Lung (tissue), 12 donors: ENCODE measurements around the gene KIAA1958. TPM values are rescaled to one million over a fixed set of nuclear protein-coding genes. Genes with fewer than 3 reads are reported as not detected.

Experiments
- ATAC-seq: fragments of 200-7000 bp; cut with Tn5 transposase; one replicate; pipeline ENCODE4 v1.9.1; 2020; ENCODE audit warnings: moderate number of reproducible peaks; ENCODE audit not compliant: insufficient read depth, low FRiP score
- DNase-seq, 3 donors: peaks; one replicate each; pipeline ENCODE4 v3.0.0-alpha.2; 2013 to 2017
- H3K27ac ChIP-seq, 2 donors: one replicate each; pipeline ENCODE4 v1.5.1; 2013; ENCODE audit warnings: mild to moderate bottlenecking in 2 of 2, moderate library complexity in 2 of 2, control low read depth in 1 of 2, inconsistent platforms in 1 of 2, low read depth in 1 of 2, low read length in 1 of 2
- H3K27me3 ChIP-seq, 3 donors: one replicate each; pipeline ENCODE4 v1.5.1; 2013; ENCODE audit warnings: low read length in 2 of 3; ENCODE audit not compliant: control insufficient read depth in 3 of 3, insufficient read depth in 3 of 3
- H3K36me3 ChIP-seq, 4 donors: one replicate each; pipeline ENCODE4 v1.5.1; 2013; ENCODE audit warnings: low read length in 4 of 4, mild to moderate bottlenecking in 1 of 4, moderate library complexity in 1 of 4; ENCODE audit not compliant: control insufficient read depth in 4 of 4, insufficient read depth in 4 of 4
- H3K4me1 ChIP-seq, 5 donors: one replicate each; pipeline ENCODE4 v1.5.1; 2013; ENCODE audit warnings: low read length in 5 of 5, mild to moderate bottlenecking in 2 of 5, moderate library complexity in 1 of 5; ENCODE audit not compliant: control insufficient read depth in 5 of 5, insufficient read depth in 5 of 5
- H3K4me3 ChIP-seq: one replicate; pipeline ENCODE4 v1.5.1; 2013; ENCODE audit warnings: mild to moderate bottlenecking, control low read depth, moderate library complexity
- H3K9ac ChIP-seq, 2 donors: one replicate each; pipeline ENCODE4 v1.5.1; 2013; ENCODE audit warnings: low read length in 2 of 2, control low read depth in 1 of 2; ENCODE audit not compliant: insufficient read depth in 1 of 2
- H3K9me3 ChIP-seq, 4 donors: one replicate each; pipeline ENCODE4 v1.5.1; 2013; ENCODE audit warnings: low read length in 3 of 4, mild to moderate bottlenecking in 1 of 4, moderate library complexity in 1 of 4; ENCODE audit not compliant: control insufficient read depth in 4 of 4, insufficient read depth in 3 of 4
- WGBS, 2 donors: extraction: QIAGEN DNeasy Blood & Tissue Kit; methylation state at CpG; one replicate each; pipeline ENCODE4 v1.1.7; 2013; 5-methylcytosine and 5-hydroxymethylcytosine counted together
- polyA plus RNA-seq, 2 donors: library from polyadenylated mRNA; stranded (reverse); fragments of 200-250 nt; gene quantifications; one replicate each; pipeline ENCODE4 v1.2.1, GENCODE V29; 2013
- total RNA-seq, 2 donors: library from RNA; depleted of rRNA in 1 of 2; stranded (reverse); fragments of >200 nt in 1 of 2; gene quantifications; one replicate each; pipeline ENCODE4 v1.2.1, GENCODE V29; 2014 to 2021
- TF ChIP-seq, protein P1 (sequence below): IDR thresholded peaks from 2 replicates; pipeline ENCODE4 v1.5.1; 2012; ENCODE audit warnings: mild to moderate bottlenecking; ENCODE audit errors: control extremely low read depth, extremely low read depth
- donor health status: control.
- donor health status: control.
- donor health status: Bipolar disorder and iron deficiency.
- donor health status: healthy.
- donor health status: DM: yes; HTN: yes; CAD: no.

Gene KIAA1958
- total and polyA plus RNA-seq, 4 donors: 2.0 to 24.0 (median 6.8) TPM

DNA sequence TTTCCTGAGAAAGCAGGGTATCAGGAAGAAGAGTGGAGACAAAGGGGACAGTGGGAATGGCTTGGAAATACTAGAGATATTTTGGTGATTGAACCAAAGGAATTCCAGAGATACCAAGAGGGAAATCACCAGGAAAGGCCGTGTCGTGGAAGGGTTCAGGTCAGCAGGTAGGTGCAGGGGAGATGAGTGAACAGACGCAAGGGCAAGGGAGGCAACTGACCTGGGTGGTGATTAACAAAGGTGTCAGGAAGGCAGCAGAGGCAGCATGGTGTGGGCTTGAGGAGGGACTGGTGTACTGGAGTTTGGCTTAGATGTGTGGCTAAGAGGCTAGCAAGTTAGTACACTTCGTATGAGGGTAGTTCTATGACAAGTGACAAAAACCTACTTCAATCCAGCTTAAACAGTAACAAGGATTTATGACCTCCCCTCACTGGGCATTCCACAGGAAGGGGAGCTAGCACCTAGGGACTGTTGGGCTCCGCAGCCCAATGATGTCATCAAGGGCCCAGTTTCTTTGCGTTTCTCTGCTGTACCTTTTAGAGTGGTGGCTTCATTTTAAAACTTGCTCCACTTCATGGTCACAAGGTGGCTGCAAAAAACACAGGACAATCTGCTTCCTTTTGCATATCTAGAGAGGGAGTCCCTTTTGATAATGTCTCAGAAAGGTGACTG lies 194.2 kb downstream of the KIAA1958 start:
- TF ChIP-seq, protein P1, sequence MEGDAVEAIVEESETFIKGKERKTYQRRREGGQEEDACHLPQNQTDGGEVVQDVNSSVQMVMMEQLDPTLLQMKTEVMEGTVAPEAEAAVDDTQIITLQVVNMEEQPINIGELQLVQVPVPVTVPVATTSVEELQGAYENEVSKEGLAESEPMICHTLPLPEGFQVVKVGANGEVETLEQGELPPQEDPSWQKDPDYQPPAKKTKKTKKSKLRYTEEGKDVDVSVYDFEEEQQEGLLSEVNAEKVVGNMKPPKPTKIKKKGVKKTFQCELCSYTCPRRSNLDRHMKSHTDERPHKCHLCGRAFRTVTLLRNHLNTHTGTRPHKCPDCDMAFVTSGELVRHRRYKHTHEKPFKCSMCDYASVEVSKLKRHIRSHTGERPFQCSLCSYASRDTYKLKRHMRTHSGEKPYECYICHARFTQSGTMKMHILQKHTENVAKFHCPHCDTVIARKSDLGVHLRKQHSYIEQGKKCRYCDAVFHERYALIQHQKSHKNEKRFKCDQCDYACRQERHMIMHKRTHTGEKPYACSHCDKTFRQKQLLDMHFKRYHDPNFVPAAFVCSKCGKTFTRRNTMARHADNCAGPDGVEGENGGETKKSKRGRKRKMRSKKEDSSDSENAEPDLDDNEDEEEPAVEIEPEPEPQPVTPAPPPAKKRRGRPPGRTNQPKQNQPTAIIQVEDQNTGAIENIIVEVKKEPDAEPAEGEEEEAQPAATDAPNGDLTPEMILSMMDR: no peak
- DNase-seq (no peak), ATAC-seq (no peak)
- Histone ChIP-seq H3K36me3 (peaks cover 1 to 6% (median 5%) of the 10 kb centered on the region in 4 donors), H3K27me3 (no peaks in the 10 kb centered on the region), H3K9ac (no peak overlapping the region), H3K27ac (no peak overlapping the region), H3K4me3 (no peak overlapping the region), H3K9me3 (peaks cover 0 to 9% (median 4%) of the 10 kb centered on the region in 4 donors), H3K4me1 (no peaks in the 10 kb centered on the region)
- 80 to 88% methylated on average over 6 of the region's 6 CpGs for WGBS, 2 donors

DNA sequence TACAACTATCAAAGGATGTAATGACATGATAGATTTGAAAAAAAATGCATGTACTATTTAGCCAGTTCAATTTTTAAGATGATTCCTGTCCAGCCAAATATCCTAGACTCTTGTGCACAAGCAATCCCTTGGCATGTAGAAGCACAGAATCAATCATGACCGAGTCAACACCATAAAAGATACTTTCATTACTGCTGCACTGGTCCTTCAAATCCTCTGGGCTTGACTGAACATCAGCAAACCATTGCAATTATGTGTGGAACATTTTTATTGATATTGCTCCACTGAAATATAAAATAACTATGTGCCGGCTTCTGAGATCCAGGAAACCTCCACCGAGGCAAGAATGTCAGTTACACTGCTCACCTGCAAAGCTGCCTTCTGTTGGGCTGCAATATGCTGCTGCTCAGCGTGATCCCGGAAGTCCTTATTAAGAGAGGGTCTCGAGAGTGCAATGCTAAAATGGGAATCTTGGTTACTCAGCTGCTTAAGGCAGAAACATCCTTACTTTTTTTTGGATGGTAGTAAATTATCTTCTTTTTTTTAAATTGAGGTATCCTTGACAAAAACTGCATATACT lies 202.6 kb downstream of the KIAA1958 start:
- TF ChIP-seq, protein P1: no peak
- whole genome bisulfite sequencing, 2 donors: 95 to 98% methylated on average over 6 of the region's 6 CpGs
- ATAC-seq (no peak), DNase-seq (no peak)
- Histone ChIP-seq H3K9ac (no peak overlapping the region), H3K9me3 (no peaks in the 10 kb centered on the region), H3K27ac (no peak overlapping the region), H3K36me3 (peaks cover 11 to 30% (median 22%) of the 10 kb centered on the region in 4 donors), H3K4me3 (no peak overlapping the region), H3K27me3 (no peaks in the 10 kb centered on the region), H3K4me1 (peaks cover 0 to 3% (median 0%) of the 10 kb centered on the region in 5 donors)

DNA sequence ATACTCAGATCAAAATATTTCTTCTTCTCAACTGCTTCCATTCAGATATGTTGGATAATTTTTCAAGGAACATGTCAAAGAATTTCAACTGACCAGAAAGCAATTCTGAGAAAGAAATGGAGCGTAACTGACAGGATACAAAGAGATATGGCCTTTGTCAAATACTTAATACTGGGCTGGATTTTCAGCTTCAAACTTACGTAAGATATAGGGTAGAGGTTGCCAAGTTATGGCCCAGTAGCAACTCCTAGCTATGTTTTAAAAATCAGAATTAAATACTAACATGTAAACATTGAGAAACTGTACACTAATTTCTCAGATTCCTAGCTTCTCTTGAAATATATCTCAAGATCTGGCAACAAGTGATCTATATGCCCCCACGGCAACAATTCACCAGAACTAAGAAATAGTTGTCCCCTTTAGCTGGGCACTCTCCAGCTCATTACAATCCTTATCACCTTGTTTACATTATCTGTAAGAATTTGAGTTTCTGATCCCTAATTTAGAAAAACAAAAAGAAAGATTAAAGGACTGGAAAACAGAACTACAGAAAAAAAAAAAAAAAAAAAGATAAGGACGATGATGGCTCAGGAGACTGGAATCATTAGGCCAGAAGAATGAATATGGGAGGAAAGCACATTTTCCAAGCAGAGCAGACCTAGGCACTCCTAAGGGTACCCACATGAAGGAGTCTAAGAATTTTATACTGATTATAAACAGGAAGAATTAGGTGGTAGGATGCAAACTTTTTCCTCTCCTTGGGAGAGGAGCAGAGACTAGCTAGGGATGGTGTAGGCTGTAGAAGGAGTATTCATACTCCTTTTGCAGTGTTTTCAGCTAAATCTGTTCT lies 208.3 kb downstream of the KIAA1958 start:
- H3K9ac ChIP-seq: no peak overlapping the region
- peaks cover 2 to 31% (median 15%) of the 10 kb centered on the region in 4 donors for H3K36me3 ChIP-seq
- no peaks in the 10 kb centered on the region for H3K9me3 ChIP-seq
- DNase-seq (peak in 2 of 3 donors; percentile 73 to 76), ATAC-seq (no peak)
- H3K4me3 ChIP-seq: no peak overlapping the region
- H3K27me3 ChIP-seq: no peaks in the 10 kb centered on the region
- H3K4me1 ChIP-seq: peaks cover 0 to 7% (median 0%) of the 10 kb centered on the region in 5 donors
- 79 to 91% methylated on average over 4 of the region's 4 CpGs for WGBS, 2 donors
- TF ChIP-seq, protein P1: no peak
- no peak overlapping the region for H3K27ac ChIP-seq
